ENCODE data around the gene CYBB.
"Not testable (repeated sequence)": the region's sequence is repeated elsewhere in the genome, so short reads cannot be mapped to it uniquely, and the experiment has no call there.

CYBB gene

DNA sequence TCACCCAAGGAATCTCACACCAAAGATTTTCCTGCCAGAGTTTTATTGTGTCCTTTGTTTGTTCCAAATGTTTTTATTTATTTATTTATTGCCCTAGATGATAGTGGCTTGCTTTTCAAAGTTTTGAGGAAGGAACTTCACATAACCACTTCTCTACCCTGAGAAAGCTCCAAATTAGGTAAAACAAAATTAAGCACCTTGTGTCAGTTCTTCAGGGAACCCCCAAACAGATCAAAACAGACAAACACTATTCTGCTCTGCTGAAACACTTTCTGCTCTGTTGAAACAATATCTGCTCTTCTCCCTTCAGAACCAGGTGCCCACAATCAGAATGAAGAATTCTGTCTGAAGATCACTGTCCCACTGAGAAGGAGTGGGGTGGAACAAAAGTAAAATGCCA is 16.5 kb upstream of the CYBB start:
- DNase-seq (ENCODE audit: extremely low spot score) = no peak
- ChIA-PET POLR2A (no interaction called here), CTCF (no interaction called here)
- no peak for TF ChIP-seq PKNOX1 (IDR thresholded peaks at IDR 0.05)
- no peak for TF ChIP-seq FOXA1 (IDR thresholded peaks at IDR 0.05)
- no peak for TF ChIP-seq HDGF (IDR thresholded peaks at IDR 0.05; ENCODE audit: borderline replicate concordance)
- no peak for TF ChIP-seq NFRKB (IDR thresholded peaks at IDR 0.05)
- no peak for TF ChIP-seq ELF4 (IDR thresholded peaks at IDR 0.05)
- no peak for TF ChIP-seq LEF1 (IDR thresholded peaks at IDR 0.05; ENCODE audit: borderline replicate concordance)
- TF ChIP-seq TARDBP (IDR thresholded peaks at IDR 0.05) = no peak
- TF ChIP-seq L3MBTL2 (conservative IDR thresholded peaks at IDR 0.05) = no peak
- TF ChIP-seq SUZ12 (IDR thresholded peaks at IDR 0.05) = no peak
- TF ChIP-seq FOXK2 (IDR thresholded peaks at IDR 0.05) = no peak
- TF ChIP-seq ARNT (IDR thresholded peaks at IDR 0.05) = no peak
- no peak for TF ChIP-seq BHLHE40 (IDR thresholded peaks at IDR 0.05; ENCODE audit: borderline replicate concordance)

DNA sequence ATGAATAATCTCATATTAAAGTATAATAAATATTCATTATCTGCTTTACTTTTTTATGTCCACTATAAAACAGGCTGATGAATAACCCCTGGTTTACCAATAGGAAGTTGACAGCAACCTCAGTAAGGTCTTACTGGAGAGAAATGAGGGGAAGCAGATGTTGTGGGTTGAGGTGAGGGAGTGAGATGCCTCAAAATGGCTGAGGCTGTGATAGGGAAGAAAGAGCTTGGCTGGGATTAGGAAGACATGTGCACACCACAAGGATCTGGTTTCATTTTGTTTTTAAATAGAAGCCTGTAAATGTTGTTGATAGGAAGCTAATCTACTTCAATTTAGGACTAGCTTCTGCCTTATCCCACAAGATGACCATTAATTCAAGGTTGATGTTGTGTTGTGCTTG is 14.4 kb upstream of the CYBB start:
- no peak for DNase-seq (ENCODE audit: extremely low spot score)
- CTCF ChIA-PET = interaction anchor here (0.6 kb wide), 1 partner anchor 132 kb away, joined by 7 read pairs; no protein-coding TSS in a partner anchor
- POLR2A ChIA-PET = no interaction called here
- TF ChIP-seq TARDBP (IDR thresholded peaks at IDR 0.05) (no peak), BHLHE40 (IDR thresholded peaks at IDR 0.05; ENCODE audit: borderline replicate concordance) (no peak), ARNT (IDR thresholded peaks at IDR 0.05) (no peak), NFRKB (IDR thresholded peaks at IDR 0.05) (no peak), L3MBTL2 (conservative IDR thresholded peaks at IDR 0.05) (no peak), LEF1 (IDR thresholded peaks at IDR 0.05; ENCODE audit: borderline replicate concordance) (no peak), FOXK2 (IDR thresholded peaks at IDR 0.05) (no peak), SUZ12 (IDR thresholded peaks at IDR 0.05) (no peak), ELF4 (IDR thresholded peaks at IDR 0.05) (no peak), SP1 (IDR thresholded peaks at IDR 0.05) (no peak)

DNA sequence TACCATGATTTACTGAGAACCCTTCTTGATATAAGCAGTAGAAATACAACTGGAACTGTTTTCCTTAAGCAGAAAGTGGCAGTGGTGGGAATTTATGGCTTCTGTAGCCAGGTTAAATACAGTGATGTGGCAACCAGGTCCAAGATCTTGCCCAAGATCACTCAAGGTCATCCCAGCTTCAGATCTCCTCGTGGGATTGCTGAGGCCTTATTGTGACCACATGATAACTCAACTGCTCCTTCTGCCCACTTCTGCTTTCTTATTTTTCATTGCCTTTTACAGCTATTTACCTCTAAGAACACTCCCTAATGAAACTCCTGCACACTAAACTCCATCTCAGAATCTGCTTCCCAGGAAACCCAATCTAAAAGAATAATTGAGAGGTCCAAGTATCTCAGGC is 12.4 kb upstream of the CYBB start:
- TF ChIP-seq L3MBTL2 (conservative IDR thresholded peaks at IDR 0.05) (no peak), FOXM1 (IDR thresholded peaks at IDR 0.05; ENCODE audit: borderline replicate concordance) (no peak), FOXA1 (IDR thresholded peaks at IDR 0.05) (no peak), LEF1 (IDR thresholded peaks at IDR 0.05; ENCODE audit: borderline replicate concordance) (no peak), BHLHE40 (IDR thresholded peaks at IDR 0.05; ENCODE audit: borderline replicate concordance) (no peak), SP1 (IDR thresholded peaks at IDR 0.05) (no peak), ZNF384 (IDR thresholded peaks at IDR 0.05) (no peak), HDGF (IDR thresholded peaks at IDR 0.05; ENCODE audit: borderline replicate concordance) (no peak), ELF4 (IDR thresholded peaks at IDR 0.05) (no peak), ARNT (IDR thresholded peaks at IDR 0.05) (no peak), TARDBP (IDR thresholded peaks at IDR 0.05) (no peak), CTBP1 (IDR thresholded peaks at IDR 0.05; ENCODE audit: borderline replicate concordance) (no peak), PKNOX1 (IDR thresholded peaks at IDR 0.05) (no peak), SUZ12 (IDR thresholded peaks at IDR 0.05) (no peak), NFRKB (IDR thresholded peaks at IDR 0.05) (no peak), FOXK2 (IDR thresholded peaks at IDR 0.05) (no peak)
- CTCF ChIA-PET = interaction anchor here (0.7 kb wide), 1 partner anchor 23 kb away, joined by 3 read pairs; no protein-coding TSS in a partner anchor
- POLR2A ChIA-PET = no interaction called here
- no peak for DNase-seq (ENCODE audit: extremely low spot score)

DNA sequence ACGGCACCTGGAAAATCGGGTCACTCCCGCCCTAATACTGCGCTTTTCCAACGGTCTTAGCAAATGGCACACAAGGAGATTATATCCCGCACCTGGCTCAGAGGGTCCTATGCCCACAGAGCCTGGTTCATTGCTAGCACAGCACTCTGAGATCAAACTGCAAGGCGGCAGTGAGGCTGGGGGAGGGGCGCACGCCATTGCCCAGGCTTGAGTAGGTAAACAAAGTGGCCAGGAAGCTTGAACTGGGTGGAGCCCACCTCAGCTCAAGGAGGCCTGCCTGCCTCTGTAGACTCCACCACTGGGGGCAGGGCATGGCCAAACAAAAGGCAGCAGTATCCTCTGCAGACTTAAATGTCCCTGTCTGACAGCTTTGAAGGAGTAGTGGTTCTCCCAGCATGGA is 11.0 kb upstream of the CYBB start:
- POLR2A ChIA-PET; CTCF ChIA-PET; DNase-seq (ENCODE audit: extremely low spot score): not testable (repeated sequence)

DNA sequence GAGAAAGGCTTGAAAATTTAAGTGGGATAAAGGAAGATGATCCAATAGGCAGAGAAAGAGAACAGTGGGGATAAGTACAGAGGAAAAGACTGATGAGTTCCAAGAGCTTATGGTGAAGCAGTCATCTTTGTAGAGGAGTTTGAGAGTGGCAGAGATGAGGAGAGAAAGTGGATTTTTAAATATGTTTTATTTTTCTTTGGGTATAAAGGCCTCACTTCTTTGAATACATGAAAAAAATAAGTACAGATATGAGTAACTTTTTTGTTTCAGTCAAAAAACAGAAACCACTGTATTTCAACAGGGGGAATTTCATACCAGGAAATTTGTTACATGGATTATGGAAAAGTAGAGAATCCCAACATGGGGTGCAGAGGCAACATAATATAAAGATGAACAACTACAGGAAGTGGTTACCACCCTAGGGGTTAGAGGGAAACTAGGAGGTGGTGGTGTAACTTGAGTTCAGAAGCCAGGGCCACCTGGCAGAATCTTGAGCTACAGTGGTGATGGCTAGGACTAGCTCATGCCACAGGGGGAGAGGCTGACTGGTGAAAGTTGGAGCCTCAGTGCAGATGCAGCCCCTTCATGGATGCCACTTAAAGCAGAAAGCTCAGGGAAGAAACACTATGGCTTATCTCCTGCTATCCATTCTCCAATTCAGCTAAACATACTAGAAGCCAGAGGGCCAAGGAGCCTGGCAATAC is 3.4 kb upstream of the CYBB start:
- CTCF ChIA-PET = no interaction called here
- POLR2A ChIA-PET = no interaction called here
- DNase-seq (ENCODE audit: extremely low spot score) = no peak
- TF ChIP-seq FOXK2 (IDR thresholded peaks at IDR 0.05) (no peak), ARNT (IDR thresholded peaks at IDR 0.05) (no peak), TARDBP (IDR thresholded peaks at IDR 0.05) (no peak), HDGF (IDR thresholded peaks at IDR 0.05; ENCODE audit: borderline replicate concordance) (no peak), CTBP1 (IDR thresholded peaks at IDR 0.05; ENCODE audit: borderline replicate concordance) (no peak), L3MBTL2 (conservative IDR thresholded peaks at IDR 0.05) (no peak), PKNOX1 (IDR thresholded peaks at IDR 0.05) (no peak), BHLHE40 (IDR thresholded peaks at IDR 0.05; ENCODE audit: borderline replicate concordance) (no peak), NFRKB (IDR thresholded peaks at IDR 0.05) (no peak), FOXA1 (IDR thresholded peaks at IDR 0.05) (no peak), SP1 (IDR thresholded peaks at IDR 0.05) (no peak)

DNA sequence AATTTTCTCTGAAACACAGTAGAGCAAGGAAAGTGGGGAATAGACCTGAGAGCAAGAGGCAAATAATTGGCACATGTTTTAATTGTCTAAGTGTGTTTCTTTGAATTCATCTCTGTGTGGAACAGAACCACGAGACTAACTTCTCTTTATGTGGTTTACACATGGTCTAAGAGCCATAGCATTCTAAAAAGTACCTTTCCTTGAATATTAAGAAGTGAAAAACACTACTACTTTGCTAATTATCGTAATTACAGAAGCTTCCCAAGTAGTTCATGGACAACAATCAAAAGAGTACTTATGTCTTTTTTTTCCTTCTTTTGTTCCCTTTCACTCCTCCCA is 2.9 kb upstream of the CYBB start:
- ChIA-PET CTCF (no interaction called here), POLR2A (no interaction called here)
- DNase-seq (ENCODE audit: extremely low spot score) = no peak
- TF ChIP-seq ARNT (IDR thresholded peaks at IDR 0.05) = no peak
- TF ChIP-seq L3MBTL2 (conservative IDR thresholded peaks at IDR 0.05) = no peak
- TF ChIP-seq NFRKB (IDR thresholded peaks at IDR 0.05) = no peak
- no peak for TF ChIP-seq TARDBP (IDR thresholded peaks at IDR 0.05)
- TF ChIP-seq PKNOX1 (IDR thresholded peaks at IDR 0.05) = no peak
- TF ChIP-seq LEF1 (IDR thresholded peaks at IDR 0.05; ENCODE audit: borderline replicate concordance) = no peak
- no peak for TF ChIP-seq ELF4 (IDR thresholded peaks at IDR 0.05)
- TF ChIP-seq BHLHE40 (IDR thresholded peaks at IDR 0.05; ENCODE audit: borderline replicate concordance) = no peak
- TF ChIP-seq FOXA1 (IDR thresholded peaks at IDR 0.05) = no peak
- no peak for TF ChIP-seq FOXK2 (IDR thresholded peaks at IDR 0.05)
